T-helper 2 cell treated with Interferon-gamma antibody and Interleukin-4, amounts not matched to agents 100 ng/mL and 5 ng/mL, for 36 hours (primary cell): Measurements from ENCODE around the gene CRIP2. TPM values are rescaled to one million over a fixed set of nuclear protein-coding genes. Genes with fewer than 3 reads are reported as not detected.

ENCODE experiments used
- intact Hi-C: fragments of 100-400 bp; cut with micrococcal nuclease; formaldehyde crosslinking; loops from one replicate; pipeline ENCODE4 v1.15.1; 2023
- total RNA-seq: library from RNA; stranded (reverse); gene quantifications from 2 replicates; pipeline ENCODE4 v1.2.3, GENCODE V29; 2022

CRIP2 gene, protein sequence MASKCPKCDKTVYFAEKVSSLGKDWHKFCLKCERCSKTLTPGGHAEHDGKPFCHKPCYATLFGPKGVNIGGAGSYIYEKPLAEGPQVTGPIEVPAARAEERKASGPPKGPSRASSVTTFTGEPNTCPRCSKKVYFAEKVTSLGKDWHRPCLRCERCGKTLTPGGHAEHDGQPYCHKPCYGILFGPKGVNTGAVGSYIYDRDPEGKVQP
- total RNA-seq = 1.5 and 2.1 TPM in 2 replicates

DNA sequence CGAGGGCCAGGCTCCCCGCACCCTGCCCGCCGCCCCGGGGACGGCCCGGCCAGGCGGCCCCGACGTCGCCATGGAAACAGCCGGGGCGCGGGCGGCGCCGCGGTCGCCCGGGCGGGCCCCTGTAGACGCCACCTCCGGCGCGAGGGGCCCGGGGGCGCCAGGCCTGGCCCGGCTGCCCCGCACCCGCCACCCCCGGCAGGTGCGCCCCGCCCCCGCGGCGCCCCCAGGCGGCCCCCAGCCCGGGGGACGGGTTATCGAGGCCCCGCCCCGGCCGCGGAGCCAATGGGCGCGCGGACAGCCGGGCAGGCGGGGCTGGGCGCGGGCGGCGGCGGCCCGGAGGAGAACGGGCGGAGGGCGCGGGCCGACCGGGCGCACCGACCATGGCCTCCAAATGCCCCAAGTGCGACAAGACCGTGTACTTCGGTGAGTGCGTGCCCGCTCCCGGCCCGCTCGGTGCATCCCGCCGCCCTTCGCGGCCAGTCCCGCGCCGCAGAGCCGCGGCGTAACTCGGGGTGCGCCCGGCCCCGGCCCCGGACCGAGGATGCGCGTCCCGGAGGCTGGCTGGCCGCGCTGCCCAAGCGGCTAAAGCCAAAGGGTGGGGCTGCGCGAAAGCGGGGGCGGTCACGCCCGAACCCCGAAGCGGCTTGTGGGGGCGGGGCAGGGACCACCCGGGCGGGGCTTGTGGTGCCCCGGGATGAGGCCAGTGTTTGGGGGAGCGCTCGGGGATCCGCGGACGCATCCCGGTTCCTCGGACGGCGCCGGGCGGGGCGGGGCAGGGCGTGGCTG is at the start of gene CRIP2:
TSS of gene CRIP2 (plus strand) at position 339 of the 786 bp plus-strand sequence. CDS start at position 381, 42 bp downstream.
- intact Hi-C loops = loop anchor here (2.0 kb wide), 1 partner anchor 16 kb away; the partner anchor contains the start of gene TEDC1

DNA sequence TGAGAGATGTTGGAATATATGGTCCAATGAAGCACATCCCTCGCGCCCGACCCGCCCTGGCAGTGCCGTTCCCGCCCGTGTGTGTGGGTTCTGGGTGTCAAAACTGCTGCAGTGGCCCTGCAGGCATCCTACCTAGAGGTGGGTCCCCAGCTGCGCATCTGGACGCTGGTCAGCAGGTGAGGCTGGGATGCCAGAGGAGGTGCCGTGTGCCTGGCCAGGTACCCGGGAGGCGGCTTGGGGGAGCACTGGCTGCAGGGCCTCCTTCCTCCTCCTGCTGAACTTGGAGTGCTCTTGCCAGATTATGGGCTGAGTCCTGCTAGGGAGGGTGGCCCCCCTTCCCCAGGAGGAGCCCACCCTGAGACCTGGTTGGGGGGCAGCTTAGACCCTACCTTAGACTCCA is 49.8 kb upstream of the CRIP2 start:
- intact Hi-C loops = no loop called here

DNA sequence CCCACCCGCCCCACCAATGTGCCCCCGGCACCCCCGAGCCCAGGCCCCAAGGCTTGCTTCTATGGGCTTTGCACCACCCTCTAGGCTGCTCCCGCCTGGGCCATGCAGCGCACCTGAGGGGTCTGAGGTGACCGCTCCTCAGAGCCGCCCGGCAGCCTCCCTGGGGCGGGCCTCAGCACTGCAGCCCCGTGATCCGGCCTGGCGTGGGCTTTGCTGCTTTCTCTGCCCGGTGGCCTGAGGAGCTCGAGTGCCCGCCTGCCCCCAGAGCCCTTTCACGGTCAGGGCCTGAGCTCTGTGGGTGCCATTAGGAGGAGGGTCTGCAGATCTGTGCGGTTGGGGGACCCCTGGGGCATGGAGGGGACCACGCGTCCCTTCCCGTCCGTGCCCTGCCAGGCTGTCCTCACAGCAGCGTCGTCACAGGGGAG is 48.8 kb upstream of the CRIP2 start:
- intact Hi-C loops = no loop called here

DNA sequence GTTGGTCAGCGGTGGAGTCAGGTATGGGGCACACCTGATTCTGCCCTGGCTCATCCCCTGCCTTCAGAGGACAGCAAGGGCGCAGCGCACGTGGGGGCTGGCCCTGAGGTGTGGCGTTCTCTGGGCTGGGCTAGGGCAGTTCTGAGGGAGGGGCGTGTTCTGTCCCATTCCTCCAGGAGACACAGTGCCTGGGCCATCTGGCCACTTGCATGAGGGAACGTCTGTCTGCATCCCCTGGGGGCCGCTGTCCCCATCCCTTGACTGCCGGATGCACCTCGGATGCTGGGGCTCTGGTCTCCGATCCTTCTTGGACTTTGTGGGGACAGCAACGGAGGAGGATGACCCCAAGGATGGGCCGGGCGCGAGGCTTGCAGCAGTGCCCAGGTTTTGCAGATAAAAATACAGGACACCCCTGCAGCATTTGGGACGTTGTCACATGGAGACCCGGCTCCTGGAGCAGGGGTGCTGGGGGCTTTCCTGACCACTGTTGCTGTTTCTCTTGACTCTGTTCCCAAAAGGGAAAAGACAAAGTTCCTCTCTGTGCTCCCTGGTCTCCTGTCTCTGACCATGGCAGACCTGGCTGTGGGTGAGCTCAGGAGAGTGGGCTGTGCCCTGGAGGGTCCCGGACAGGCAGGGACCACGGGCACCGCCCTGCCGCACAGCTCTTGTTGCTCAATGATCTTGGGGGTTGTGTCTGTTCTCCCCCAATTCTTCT is 48.0 kb upstream of the CRIP2 start:
- intact Hi-C loops = no loop called here

DNA sequence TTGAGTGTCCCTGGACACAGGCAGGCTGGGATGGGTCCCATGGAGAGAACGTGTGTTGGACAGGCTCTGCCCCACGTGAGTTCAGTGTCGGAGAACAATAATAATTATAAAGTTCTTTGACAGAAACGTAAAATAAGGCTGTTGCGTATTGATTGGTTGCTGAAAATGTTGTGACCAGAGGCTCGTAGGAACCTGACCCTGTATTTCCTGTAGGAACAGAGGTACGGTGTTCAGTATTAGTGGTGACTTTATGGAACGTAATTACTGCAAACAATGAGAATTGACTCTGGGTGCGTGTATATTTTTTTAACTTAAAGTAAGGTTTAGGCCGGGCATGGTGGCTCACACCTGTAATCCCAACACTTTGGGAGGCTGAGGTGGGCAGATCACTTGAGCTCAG is 47.2 kb upstream of the CRIP2 start:
- intact Hi-C loops = no loop called here

DNA sequence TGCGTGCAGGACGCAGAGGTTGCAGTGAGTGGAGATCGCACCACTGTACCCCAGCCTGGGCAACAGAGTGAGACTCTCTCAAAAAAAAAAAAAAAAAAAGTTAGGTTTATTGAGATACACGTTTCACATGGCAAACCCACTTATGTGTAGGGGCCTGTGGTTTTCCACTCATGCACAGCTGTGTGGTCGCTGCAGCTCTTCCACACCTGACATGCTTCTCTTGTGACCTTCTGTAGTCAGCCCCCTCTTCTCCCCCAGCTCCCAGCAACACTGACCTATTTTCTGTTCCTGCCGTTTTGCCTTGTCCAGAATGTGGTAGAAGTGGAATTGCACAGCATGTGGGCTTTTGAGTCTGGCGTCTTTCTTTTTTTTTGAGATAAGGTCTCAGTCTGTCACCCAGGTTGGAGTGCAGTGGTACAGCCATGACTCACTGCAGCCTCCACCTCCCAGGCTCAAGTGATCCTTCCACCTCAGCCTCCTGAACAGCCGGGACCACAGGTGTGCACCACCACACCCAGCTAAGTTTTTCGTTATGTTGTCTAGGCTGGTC is 46.6 kb upstream of the CRIP2 start:
- intact Hi-C loops = no loop called here

DNA sequence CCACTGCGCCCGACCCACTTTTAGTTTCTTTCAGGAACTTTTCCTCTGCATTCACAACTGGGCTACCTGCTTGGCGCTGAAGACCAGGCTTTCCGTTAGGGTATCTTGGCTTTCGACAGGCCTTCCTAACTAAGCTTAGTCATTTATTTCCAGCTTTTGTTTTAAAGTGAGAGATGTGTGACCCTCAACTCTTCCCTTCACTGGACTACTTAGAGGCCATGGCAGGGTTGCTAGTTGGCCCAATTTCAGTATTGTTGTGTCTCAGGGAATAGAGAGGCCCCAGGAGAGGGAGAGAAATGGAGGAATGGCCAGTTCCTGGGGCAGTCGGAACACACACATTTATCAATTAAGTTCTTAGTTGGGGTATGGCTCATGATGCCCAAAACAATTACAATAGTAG is 44.6 kb upstream of the CRIP2 start:
- intact Hi-C loops = no loop called here

DNA sequence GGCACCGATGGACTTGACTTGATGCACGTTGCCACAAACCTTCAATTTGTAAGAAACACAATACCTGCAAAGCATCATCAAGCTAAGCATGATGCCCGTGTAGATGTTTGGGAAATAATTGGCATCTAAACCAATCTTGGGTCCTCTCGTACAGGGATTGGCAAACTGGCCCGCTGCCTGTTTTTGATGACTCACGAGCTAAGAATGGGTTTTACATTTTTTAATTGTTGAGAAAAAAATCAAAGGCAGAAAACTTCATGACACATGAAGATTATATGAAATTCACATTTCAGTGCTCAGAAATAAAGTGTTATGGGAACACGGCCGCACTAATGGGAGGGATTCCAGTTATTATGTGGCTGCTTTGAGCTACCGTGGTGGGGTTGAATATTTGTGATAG is 44.1 kb upstream of the CRIP2 start:
- intact Hi-C loops = no loop called here

DNA sequence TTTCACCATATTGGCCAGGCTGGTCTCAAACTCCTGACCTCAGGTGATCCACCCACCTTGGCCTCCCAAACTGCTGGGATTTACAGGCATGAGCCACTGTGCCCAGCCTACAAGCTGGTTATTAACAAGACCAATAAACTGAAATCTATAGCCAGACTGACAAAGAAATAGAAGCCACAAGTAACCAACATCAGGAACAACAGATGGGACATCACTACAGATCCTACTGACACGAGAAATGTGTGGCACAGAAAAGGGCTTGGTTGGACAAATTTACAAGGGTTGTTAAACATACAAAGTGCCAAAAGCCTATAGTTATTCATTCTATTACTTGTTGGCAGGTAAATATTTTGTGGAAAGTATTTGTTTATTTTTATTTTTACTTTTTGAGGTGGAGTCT is 43.4 kb upstream of the CRIP2 start:
- intact Hi-C loops = no loop called here

DNA sequence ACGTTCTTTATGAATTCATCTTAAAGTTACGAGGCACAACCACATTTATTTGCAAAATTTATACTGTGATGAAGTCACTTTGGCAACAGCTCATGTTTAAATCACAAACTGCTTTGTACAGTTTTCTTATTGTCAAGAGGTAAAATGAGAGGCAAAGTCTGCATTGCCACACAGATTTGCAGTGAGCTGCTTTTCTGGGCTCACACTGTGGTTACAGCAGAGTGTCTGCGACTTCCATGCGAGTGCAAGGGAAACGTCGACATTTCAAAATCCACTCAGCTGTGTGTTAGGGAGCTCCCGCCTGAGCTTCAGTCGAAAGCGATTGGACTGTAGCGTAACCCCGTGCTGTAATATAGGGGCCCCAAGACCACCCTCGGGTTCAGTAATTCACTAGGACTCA is 42.0 kb upstream of the CRIP2 start:
- intact Hi-C loops = no loop called here

DNA sequence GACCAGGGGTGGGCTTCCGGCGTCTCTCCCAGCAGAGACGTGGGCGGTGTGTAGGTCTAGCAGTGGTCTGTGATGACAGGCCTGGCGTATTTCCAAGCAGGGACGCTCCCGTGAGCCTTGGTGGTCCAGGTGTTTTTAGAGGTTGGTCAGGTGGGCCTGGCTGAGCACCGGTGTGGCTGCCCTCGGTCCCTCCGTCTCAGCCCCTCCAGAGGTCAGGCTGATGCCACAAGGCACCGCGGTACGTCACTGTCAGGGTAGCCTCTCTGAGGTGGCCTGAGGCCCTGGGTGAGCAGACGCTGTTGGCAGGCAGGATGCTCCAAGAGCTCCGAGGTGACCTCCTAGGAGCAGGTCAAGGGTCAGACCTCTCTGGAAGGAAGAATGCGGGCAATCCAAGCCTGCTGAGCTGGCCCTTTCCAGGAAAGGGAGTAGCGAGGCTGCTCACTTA is 41.4 kb upstream of the CRIP2 start:
- intact Hi-C loops = no loop called here

DNA sequence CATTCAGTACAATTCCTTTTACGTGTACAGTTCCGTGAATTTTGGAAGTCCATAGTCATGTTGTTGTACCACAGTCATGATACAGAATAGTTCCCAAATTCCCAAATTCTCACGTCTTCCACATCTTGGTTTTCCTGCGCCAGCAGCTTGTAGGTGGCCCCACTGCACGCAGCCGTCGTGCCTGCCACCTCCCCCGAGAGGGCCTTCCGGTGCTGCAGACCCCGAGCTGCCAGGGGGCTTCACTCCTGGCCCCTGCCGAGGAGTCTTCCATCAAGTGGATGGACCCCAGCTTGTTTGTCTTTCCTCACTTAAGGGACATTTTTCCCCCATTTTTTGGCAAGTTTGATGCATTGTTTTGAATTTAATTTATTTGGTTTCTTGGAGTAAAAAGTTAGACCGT is 38.2 kb upstream of the CRIP2 start:
- intact Hi-C loops = no loop called here

DNA sequence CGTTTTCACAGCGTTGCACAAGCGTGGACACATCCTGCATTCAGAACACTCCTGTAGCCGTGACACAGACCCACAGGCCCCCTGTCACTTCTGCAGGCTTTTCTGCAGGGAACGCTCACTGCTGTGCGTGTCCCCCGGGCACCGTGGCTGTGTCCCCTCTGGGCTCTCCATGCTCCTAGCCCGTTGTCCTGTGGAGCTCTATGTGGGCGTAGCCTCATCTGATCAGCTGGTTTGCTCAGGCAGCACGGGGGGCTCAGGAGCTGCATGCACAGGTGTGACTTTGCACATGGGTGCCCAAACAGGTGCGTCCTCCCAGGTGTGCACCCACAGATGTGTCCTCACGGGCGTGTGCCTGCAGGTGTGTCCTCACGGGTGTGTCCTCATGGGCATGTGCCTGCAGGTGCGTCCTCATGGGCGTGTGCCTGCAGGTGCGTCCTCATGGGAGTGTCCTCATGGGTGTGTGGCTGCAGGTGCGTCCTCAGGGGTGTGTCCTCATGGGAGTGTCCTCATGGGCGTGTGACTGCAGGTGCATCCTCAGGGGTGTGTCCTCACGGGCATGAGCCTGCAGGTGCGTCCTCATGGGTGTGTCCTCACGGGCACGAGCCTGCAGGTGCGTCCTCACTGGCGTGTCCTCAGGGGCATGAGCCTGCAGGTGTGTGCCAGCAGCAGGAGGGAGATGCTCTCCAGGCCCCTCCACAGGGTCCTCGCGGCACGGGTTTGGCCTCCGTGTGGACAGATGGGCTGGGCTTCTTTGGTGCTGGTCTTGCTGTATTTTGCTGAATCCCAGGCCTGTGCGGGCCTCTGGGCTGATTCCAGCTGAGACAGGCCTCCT is 37.5 kb upstream of the CRIP2 start:
- intact Hi-C loops = no loop called here

DNA sequence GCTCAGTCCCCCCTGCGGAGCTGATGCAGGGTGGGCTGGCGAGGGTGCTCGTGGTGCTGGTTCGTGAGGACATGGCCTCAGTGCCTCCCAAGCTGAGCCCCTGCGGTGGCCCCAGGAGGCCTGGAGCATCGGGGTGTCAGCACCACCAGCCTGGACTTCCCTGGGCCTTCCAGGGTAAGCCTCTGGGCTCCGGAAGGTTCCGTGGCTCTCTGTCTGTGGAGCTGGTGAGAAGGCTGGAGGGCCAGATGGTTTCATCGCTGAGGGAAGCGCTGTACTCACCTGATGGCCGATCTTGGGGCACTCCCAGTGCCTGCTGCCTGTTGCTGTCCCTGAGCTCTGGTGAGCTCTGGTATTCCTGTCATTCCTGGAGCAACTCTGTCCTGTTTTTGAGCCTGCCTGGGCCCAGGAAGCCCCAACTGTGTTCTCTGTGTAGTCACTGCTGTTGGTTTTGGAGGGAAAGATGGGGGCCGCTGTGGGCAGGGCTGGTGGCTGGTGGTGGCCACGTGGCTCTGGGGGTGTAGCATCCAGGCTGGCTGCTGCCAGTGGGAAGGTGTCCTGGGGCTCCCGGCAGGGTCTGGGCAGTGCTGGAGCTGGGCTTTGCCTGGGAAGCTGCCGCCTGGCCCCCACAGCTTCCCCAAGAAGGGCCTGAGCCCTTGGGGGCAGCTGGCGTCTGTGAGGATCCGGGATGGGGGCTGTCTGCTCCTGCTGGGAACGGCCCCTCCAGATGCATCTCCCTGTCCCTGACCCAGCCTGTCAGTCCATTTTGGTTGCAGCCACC is 36.7 kb upstream of the CRIP2 start:
- intact Hi-C loops = no loop called here

DNA sequence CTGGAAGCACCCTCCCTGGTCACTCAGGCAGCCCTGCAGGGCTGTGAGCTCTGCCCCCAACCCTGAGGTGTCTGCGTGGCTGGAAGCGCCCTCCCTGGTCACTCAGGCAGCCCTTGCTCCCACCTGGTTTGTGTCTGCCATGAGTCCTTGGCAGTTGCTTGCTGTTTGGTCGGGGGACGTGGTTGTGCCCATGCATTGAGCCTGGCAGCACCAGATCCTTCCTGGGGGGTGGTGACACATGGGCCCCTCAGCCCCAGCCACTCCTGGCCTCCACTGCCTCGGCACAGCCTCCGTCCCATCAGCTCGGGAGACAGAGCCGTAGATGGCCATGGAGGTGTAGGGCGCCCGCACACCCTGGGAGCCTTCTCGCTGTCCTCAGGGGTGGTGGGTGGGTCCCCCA is 35.4 kb upstream of the CRIP2 start:
- intact Hi-C loops = no loop called here

DNA sequence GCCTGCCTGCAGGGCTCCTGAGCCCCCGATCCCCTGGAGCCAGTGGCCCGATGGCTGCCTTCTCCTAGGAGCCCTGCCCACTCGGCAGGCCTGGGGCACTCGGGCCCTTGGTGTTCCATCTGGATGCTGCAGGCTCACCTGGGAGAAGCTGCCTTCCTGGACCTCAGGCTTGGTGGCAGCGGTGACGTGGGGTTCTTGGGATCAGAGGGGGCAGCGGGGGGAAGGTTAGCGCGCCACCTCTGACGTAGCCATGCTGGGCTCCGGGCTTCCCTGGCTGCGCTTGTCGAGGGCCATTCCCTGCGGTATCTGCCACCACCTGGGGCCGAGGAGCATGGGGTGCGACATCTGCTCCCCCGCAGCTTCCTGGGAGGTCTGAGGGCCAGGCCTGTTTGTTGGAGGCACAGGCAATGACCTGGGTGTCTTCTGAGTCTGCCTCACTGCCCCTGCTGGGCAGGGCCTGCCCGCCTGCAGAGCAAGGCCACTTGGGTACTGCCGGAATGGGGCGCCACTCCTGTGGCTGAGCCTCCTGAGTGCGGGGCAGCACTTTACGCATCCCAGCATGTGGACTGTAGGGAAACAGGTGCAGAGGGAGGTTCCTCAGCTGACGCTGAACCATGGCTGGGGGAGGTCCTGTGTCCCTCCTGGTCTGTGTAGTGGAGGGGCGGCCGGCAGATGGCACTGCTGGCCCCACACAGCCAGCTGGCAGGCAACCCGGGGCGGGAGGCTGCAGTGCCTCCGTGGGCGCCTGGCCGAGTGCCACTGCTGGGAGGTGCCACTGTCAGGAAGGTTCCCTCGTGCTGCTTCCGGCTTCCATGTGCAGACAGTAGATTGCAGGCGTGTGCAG is 34.7 kb upstream of the CRIP2 start:
- intact Hi-C loops = no loop called here

DNA sequence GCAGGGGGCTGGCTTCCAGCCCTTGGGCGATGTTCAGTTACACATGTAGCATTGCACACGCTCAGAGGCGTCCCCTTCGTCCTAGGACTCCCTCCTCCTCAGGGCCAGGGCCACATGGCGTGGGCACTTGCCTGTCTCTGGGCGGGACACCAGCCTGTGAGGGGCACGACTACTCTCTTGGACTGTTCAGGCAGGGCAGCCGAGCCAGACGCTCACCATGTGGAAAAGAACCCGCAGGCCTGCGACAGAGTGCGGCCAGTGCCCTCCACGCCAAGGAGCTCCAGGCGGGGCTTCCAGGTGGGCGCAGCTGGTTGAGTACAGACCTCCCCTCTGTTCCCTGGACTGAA is 34.1 kb upstream of the CRIP2 start:
- intact Hi-C loops = no loop called here

DNA sequence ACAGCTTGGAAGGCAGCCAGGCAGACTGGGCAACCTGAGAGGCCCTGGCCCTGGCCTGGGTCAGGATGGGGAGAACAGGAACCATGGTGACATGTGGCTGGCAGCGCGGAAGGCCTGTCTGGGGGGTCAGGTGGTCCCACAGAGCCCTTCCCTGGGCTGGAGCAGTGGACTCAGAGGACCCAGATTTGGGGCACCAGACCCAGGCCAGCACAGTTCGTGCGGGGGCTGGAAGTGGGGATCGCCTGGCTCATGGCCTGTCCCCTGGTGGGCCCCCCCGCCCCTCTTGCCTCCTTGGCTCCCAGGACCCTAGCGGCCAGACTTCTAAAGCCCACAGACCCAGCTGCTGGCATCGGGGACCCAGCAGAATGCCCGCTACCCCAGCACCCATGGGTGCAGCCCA is 33.6 kb upstream of the CRIP2 start:
- intact Hi-C loops = no loop called here

DNA sequence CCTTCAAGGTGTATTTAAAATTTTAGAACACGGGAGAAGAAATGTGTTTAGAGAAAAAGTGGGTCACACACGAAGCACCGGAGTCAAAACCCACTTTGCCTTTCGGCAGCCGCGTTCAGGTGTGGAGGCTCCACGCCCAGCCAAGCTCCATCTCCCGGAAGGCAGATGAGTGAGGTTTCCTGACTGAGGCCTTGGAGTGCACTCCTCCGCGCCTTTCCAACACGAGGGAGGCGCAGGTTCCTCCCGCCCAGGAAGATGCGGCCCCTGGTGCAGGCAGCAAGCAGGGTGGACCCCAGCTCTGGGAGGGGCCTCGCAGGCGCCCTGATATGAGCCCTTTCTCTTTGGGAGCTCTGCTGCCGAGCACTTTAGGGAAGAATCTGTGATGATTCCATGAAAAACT is 32.5 kb upstream of the CRIP2 start:
- intact Hi-C loops = no loop called here

DNA sequence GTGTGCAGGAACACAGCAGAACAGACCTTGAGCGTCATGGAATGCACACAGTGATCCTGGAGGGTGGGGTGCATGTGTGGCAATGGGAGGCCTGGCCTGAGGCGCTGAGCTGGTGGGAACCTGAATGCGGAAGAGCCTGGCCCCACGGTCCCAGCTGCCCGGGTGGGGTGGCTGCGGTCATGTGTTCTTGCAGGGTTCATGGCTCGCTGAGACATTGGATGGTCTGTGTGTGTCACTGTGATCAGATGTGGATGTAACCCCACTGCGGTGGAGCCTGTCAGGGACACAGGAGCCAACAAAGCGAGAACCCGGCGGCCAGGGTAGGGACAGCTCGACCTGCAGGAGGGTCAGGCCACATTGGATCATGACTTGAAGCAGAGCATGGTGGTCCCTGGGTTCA is 31.8 kb upstream of the CRIP2 start:
- intact Hi-C loops = no loop called here
